Tibial nerve (tissue), 3 donors: Measurements from ENCODE around the gene KATNB1.

Source experiments
- CTCF ChIP-seq, 5 experiments: fragments of 200-600 bp in 3 of 5; fragments of 450-650 bp in 2 of 5; sonication (generic) in 3 of 5; IDR thresholded peaks; one replicate each; pipeline ENCODE4 v1.5.1; 2016 to 2019; ENCODE audit warnings: antibody characterized with exemption in 5 of 5, mild to moderate bottlenecking in 3 of 5, moderate library complexity in 2 of 5
- POLR2A ChIP-seq, 2 donors: fragments of 450-650 bp; IDR thresholded peaks; one replicate each; pipeline ENCODE4 v1.6.1; 2017; ENCODE audit warnings: antibody characterized with exemption in 2 of 2, mild to moderate bottlenecking in 2 of 2, moderate library complexity in 2 of 2

GRCh38 chr16:57696240-57696639 lies 39.3 kb upstream of the KATNB1 start:
- TF ChIP-seq POLR2A (IDR thresholded peaks at IDR 0.05), result no peak
- no peak for TF ChIP-seq CTCF (IDR thresholded peaks at IDR 0.05)
